ENCODE results near the gene RGN.
"Not testable (repeated sequence)": the region's sequence is repeated elsewhere in the genome, so short reads cannot be mapped to it uniquely, and the experiment has no call there.

The RGN gene

GRCh38 chrX:47078129-47079043 is at the start of gene RGN:
Gene RGN (plus strand): TSS chrX:47078443. CDS start chrX:47081145, 2,702 bp downstream.
- no peak for DNase-seq (ENCODE audit: low read depth)

- peak; percentile 54 for DNase-seq (ENCODE audit: low read depth)
Observed at GRCh38 chrX:47030339-47030738, 47.9 kb upstream of the RGN start.

- DNase-seq (ENCODE audit: low read depth), result peak; percentile 64
Observed at GRCh38 chrX:47047989-47048388, 30.3 kb upstream of the RGN start.

- DNase-seq (ENCODE audit: low read depth), result no peak
Observed at GRCh38 chrX:47059142-47059874, 18.9 kb upstream of the RGN start.

- DNase-seq (ENCODE audit: low read depth), result no peak
Observed at GRCh38 chrX:47060708-47061107, 17.5 kb upstream of the RGN start.

DNA sequence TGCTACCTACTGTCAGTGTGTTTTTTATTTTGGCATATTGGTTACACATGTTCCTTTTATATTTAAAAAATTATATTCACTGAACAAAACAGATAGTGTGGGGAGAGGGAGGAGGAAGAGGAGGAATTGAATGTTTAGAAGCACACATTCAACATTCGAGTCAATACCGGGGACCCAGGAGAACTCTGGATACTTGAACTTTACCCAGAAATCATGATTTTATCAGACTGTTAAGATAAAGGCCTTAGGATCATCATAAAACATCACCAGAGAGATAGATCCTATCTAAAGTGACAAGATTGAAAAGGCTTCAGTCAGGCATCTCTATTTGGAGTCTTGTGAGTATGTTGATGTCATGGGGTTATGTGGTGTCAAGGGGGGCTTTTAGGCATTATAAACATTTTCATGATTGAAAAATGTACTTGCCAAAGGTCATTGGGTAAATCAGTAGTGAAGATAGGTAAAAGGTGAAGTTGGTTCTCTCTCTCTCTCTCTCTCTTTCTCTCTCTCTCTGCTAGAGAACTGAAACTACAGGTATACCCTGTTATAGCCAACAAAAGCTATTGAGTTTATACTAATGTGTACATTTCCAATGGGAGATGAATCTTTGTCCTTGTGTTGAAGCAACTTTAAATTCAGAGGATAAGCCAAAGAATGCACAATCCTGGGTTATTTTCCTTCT is 16.9 kb upstream of the RGN start:
- no peak for DNase-seq (ENCODE audit: low read depth)

GRCh38 chrX:47063179-47063578 is 15.1 kb upstream of the RGN start:
- no peak for DNase-seq (ENCODE audit: low read depth)

DNA sequence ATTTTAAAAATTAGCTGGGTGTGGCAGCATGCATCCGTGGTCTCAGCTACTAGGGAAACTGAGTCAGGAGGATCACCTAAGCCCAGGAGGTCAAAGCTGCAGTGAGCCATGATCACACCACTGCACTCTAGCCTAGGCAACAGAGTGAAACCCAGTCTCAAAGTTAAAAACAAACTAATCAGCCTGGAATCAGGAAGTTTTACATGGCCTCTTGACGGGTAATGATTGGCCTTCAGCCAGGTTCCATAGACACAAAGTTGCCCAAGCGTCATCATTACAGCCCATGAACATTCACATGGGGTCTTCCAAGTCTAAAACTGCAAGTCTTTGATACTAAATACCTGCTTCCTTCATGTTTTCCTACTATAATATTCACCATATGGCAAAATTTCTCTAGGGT is 10.0 kb upstream of the RGN start:
- no peak for DNase-seq (ENCODE audit: low read depth)

GRCh38 chrX:47068720-47069119 is 9.5 kb upstream of the RGN start:
- no peak for DNase-seq (ENCODE audit: low read depth)

DNA sequence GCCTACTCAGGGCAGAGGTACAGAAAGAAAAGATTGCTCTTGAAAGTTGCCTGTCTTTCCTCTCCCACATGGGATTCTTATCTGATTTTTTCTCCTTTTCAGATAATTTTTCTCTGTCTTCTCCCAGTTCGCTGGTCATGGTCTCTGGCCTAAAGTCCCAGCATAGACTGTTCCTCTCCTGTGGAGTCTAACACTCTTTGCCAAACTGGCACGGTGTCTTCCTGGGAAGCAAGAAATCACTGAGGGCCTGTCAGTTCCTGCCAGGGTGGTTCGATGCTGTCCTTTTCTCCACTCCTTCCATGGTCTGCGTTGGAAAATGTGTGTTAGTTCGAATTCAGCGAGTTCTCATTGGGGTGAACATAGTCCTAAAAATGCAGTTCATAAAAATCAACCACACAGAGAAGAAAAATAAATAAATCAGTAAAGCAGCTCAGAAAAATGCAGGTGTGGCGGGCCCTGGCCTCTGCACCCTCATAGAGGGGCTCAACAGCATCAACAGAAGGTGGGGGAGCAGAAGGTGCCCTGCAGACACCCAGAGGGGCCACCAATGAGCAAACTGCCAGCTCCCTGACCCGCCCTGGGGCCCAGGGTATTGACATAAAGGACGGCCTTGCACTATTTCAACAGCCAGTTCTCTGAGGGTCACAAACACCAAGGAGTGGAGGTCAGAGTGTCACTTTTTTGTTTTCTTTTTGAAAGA is 2.1 kb downstream of the RGN start:
- DNase-seq (ENCODE audit: low read depth), result peak; percentile 22

DNA sequence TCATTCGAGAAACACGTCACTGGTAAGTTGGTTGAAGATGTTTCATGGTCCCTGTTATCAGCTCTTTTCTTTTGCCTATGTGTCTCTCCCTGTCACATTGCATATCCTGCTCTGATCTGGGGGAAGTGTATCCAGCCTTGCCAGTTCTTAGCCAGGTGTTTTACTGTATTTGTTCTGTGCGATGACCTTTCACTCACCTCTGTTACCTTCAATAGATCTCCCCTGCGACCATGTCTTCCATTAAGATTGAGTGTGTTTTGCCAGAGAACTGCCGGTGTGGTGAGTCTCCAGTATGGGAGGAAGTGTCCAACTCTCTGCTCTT is 2.6 kb downstream of the RGN start:
- DNase-seq (ENCODE audit: low read depth), result no peak

DNA sequence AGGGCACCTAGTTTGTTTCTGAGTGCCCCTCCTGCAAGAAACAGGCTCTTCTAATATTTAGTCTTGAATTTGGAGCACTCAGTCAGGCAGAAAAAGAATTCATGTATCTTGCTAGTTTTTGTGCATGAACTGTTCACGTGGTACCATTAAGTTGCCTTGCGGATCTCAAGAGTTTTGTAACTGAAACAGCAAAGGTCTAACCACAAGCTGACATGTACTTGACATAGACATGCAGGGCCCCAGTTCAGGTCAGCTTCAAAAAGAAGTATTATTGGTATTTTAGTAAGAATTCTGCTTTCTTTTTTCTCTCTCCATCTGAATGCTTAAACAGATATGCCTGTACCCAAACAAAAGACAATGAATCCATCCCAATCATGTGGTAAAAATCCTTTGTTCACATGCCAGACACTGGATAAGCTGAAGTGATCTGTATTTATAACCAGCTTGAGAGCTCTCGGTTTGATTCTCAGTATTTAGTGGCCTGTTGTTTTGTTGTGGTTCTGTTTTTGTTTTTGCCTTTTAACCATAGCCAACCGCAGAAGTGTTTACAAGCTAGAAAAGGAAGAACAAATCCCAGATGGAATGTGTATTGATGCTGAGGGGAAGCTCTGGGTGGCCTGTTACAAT is 13.0 kb downstream of the RGN start:
- DNase-seq (ENCODE audit: low read depth), result peak; percentile 81

GRCh38 chrX:47093248-47093647 is 15.0 kb downstream of the RGN start:
- DNase-seq (ENCODE audit: low read depth), result peak; percentile 36

GRCh38 chrX:47093860-47094259 is 15.6 kb downstream of the RGN start:
- no peak for DNase-seq (ENCODE audit: low read depth)

DNA sequence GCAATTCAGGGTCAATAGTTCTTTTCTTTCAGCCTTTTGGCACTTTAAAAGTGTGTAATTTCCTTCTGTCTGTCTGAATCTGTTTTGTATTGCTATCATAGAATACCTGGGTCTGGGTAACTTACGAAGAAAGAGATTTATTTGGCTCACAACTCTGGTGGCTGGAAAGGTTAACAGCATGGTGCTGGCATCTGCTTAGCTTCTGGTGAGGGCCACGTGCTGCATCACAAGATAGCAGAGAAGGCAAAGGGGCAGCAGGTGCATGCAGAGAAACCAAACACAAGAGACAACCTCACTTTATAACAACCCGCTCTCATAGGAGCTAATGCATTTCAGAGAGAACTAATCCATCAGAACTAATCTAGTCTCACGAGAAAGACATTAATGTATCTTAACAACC is 18.8 kb downstream of the RGN start:
- no peak for DNase-seq (ENCODE audit: low read depth)

DNA sequence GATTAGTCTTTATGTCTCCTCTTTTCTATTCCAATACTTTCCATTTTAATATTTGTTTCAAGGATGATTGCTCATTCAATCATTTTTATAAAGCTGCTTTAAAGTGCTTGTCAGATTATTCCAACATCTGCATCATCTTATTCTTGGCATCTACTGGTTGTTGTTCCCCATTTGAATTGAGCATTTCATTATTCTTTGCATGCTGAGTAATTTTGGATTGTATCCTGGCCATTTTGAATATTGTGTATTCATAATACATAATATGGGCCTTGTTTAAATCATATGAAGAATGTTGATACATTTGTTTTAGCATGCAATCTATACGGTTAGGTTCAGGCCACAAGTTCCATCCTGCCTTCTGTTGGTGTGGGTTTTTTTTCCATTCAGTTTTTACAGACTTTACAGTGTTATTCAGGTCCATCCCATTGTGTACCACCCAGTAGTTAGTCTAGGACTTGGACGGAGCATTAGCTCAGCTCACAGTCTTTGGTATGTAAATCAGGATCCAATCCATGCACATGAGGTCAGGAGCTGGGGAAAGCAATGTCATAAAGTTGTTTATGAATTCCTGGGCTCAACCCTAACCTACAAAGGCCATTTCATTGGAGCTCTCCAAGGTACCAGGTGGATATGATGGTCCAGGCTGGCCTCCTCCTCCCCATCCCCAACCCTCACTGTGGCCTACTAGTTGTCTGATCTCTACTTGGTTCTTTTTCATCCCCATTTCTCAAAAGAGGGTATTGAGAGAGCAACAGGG is 20.3 kb downstream of the RGN start:
- peak; percentile 7 for DNase-seq (ENCODE audit: low read depth)

DNA sequence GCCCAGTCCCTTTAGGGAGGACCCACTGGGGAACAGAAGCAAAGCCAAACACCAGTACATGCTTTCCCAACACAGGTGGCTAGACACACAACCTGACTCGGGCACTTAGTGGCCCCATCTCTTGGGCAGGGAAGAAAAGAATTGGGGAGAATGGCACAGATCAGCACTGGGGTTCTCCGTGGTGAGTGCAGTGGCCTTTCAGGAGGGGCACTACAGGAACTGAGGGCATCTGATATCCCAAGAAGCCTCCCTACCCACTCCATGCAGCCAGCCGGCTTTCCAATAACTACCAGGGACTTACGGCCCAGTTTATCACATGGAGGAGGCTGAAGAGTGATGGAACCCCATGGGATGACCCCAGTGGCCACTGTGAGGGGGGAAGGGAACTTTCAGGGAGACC is 23.0 kb downstream of the RGN start:
- DNase-seq (ENCODE audit: low read depth), result no peak

DNA sequence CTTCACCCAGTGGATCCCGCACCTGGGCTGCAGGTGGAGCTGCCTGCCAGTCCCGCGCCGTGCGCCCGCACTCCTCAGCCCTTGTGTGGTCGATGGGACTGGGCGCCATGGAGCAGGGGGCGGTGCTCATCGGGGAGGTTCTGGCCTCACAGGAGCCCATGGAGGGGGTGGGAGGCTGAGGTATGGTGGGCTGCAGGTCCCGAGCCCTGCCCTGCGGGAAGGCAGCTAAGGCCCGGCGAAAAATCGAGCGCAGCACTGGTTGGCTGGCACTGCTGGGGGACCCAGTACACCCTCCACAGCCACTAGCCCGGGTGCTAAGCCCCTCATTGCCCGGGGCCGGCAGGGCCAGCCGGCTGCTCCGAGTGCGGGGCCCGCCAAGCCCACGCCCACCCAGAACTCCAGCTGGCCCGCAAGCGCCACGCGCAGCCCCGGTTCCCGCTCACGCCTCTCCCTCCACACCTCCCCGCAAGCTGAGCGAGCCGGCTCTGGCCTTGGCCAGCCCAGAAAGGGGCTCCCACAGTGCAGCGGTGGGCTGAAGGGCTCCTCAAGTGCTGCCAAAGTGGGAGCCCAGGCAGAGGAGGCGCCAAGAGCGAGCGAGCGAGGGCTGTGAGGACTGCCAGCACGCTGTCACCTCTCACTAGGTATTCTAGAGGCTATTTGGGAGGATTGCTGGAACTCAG is 32.8 kb downstream of the RGN start:
- not testable (repeated sequence) for DNase-seq (ENCODE audit: low read depth)

- no peak for DNase-seq (ENCODE audit: low read depth)
Observed at GRCh38 chrX:47112316-47112954, 34.2 kb downstream of the RGN start.

GRCh38 chrX:47116551-47117110 is 38.4 kb downstream of the RGN start:
- not testable (repeated sequence) for DNase-seq (ENCODE audit: low read depth)
